ENCODE results near the gene PTPN4.

The PTPN4 gene

GRCh38 chr2:119731983-119732382 lies 27.7 kb upstream of the PTPN4 start:
- no peak for DNase-seq
- in situ Hi-C loops (cut with MboI; ENCODE audit: low pct_unique_long_range_greater_than_20kb, low sequenced_read_pairs) = no loop called here

- in situ Hi-C loops (cut with MboI; ENCODE audit: low pct_unique_long_range_greater_than_20kb, low sequenced_read_pairs) = no loop called here
- no peak for DNase-seq
Observed at GRCh38 chr2:119732601-119733164, 27.0 kb upstream of the PTPN4 start.

- no peak for DNase-seq
- in situ Hi-C loops (cut with MboI; ENCODE audit: low pct_unique_long_range_greater_than_20kb, low sequenced_read_pairs) = no loop called here
Observed at GRCh38 chr2:119734047-119734446, 25.7 kb upstream of the PTPN4 start.

- in situ Hi-C loops (cut with MboI; ENCODE audit: low pct_unique_long_range_greater_than_20kb, low sequenced_read_pairs) = no loop called here
- DNase-seq = no peak
Observed at GRCh38 chr2:119735565-119735964, 24.2 kb upstream of the PTPN4 start.

- in situ Hi-C loops (cut with MboI; ENCODE audit: low pct_unique_long_range_greater_than_20kb, low sequenced_read_pairs) = no loop called here
- DNase-seq = no peak
Observed at GRCh38 chr2:119736021-119736420, 23.7 kb upstream of the PTPN4 start.

- in situ Hi-C loops (cut with MboI; ENCODE audit: low pct_unique_long_range_greater_than_20kb, low sequenced_read_pairs) = no loop called here
- peak; percentile 25 for DNase-seq
Observed at GRCh38 chr2:119739580-119740255, 20.0 kb upstream of the PTPN4 start.

GRCh38 chr2:119741001-119741400 lies 18.7 kb upstream of the PTPN4 start:
- in situ Hi-C loops (cut with MboI; ENCODE audit: low pct_unique_long_range_greater_than_20kb, low sequenced_read_pairs) = no loop called here
- DNase-seq = no peak

- no peak for DNase-seq
- in situ Hi-C loops (cut with MboI; ENCODE audit: low pct_unique_long_range_greater_than_20kb, low sequenced_read_pairs) = no loop called here
Observed at GRCh38 chr2:119741868-119742267, 17.9 kb upstream of the PTPN4 start.

GRCh38 chr2:119744335-119744939 lies 15.3 kb upstream of the PTPN4 start:
- DNase-seq = no peak
- in situ Hi-C loops (cut with MboI; ENCODE audit: low pct_unique_long_range_greater_than_20kb, low sequenced_read_pairs) = no loop called here

- in situ Hi-C loops (cut with MboI; ENCODE audit: low pct_unique_long_range_greater_than_20kb, low sequenced_read_pairs) = no loop called here
- no peak for DNase-seq
Observed at GRCh38 chr2:119745566-119745965, 14.2 kb upstream of the PTPN4 start.

- no peak for DNase-seq
- in situ Hi-C loops (cut with MboI; ENCODE audit: low pct_unique_long_range_greater_than_20kb, low sequenced_read_pairs) = no loop called here
Observed at GRCh38 chr2:119746836-119747686, 12.7 kb upstream of the PTPN4 start.

GRCh38 chr2:119748135-119748534 lies 11.6 kb upstream of the PTPN4 start:
- DNase-seq = no peak
- in situ Hi-C loops (cut with MboI; ENCODE audit: low pct_unique_long_range_greater_than_20kb, low sequenced_read_pairs) = no loop called here

GRCh38 chr2:119749477-119750012 lies 10.2 kb upstream of the PTPN4 start:
- no peak for DNase-seq
- in situ Hi-C loops (cut with MboI; ENCODE audit: low pct_unique_long_range_greater_than_20kb, low sequenced_read_pairs) = no loop called here

- no peak for DNase-seq
- in situ Hi-C loops (cut with MboI; ENCODE audit: low pct_unique_long_range_greater_than_20kb, low sequenced_read_pairs) = no loop called here
Observed at GRCh38 chr2:119751706-119752105, 8.0 kb upstream of the PTPN4 start.

GRCh38 chr2:119753041-119753929 lies 6.4 kb upstream of the PTPN4 start:
- in situ Hi-C loops (cut with MboI; ENCODE audit: low pct_unique_long_range_greater_than_20kb, low sequenced_read_pairs) = no loop called here
- DNase-seq = peak; percentile 62

- in situ Hi-C loops (cut with MboI; ENCODE audit: low pct_unique_long_range_greater_than_20kb, low sequenced_read_pairs) = no loop called here
- no peak for DNase-seq
Observed at GRCh38 chr2:119753930-119754321, 5.8 kb upstream of the PTPN4 start.

- in situ Hi-C loops (cut with MboI; ENCODE audit: low pct_unique_long_range_greater_than_20kb, low sequenced_read_pairs) = no loop called here
- no peak for DNase-seq
Observed at GRCh38 chr2:119755906-119756305, 3.8 kb upstream of the PTPN4 start.

GRCh38 chr2:119756837-119757236 lies 2.9 kb upstream of the PTPN4 start:
- in situ Hi-C loops (cut with MboI; ENCODE audit: low pct_unique_long_range_greater_than_20kb, low sequenced_read_pairs) = no loop called here

More at GRCh38 chr2:119756837-119757236, 2.9 kb upstream of the PTPN4 start:
- no peak for DNase-seq
